ENCODE measurements around the gene HAUS7. TPM values are rescaled to one million over a fixed set of nuclear protein-coding genes. Genes with fewer than 3 reads are reported as not detected.

Gene HAUS7
- total and polyA plus RNA-seq, 4 donors = 11.3 to 42.9 (median 28.0) TPM

DNA sequence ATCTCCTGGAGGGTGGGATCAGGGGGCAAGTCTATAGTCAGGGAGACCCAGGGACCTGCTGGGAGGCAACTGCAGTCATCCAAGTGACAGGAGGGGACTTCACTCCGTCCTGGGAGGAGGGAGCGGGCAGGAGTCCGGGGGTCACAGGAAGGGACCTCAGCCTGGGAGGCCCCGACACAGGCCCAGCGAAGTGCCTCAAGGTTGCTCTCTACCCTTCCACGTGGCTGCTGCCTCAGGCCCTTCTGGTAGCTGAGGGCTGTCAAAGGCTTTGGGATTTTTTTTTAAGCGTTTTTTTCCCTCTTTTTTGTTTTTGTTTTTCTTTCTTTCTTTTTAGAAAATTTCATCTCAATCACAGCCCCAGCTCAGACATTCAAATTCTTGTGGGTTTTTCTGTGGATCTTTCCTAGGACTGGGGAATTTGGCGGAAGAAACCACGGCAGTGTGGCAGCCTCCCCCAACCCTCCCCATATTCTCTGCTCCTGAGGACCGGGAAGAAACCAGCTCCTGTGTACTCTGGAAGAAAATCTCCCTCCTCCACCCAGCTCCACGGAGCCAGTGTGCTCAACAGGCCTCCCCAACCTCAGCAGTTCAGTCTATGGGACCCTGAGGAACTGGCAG, 1.4 kb upstream of the HAUS7 start:
- peaks cover 0 to 4% (median under 1%) of the 10 kb centered on the region in 4 donors for H3K9me3 ChIP-seq (ENCODE audit: control insufficient read depth in 4 of 4, insufficient read depth in 3 of 4, low read length in 3 of 4)
- no peak for ATAC-seq (ENCODE audit: insufficient read depth, low FRiP score)
- peaks cover 0 to 25% (median 5%) of the 10 kb centered on the region in 5 donors for H3K4me1 ChIP-seq (ENCODE audit: control insufficient read depth in 5 of 5, insufficient read depth in 5 of 5, low read length in 5 of 5)
- WGBS, 2 donors = 71 to 87% methylated on average over 8 to 11 of the region's 11 CpGs
- DNase-seq = no peak
- no peak overlapping the region for H3K9ac ChIP-seq (ENCODE audit: insufficient read depth in 1 of 2, low read length in 2 of 2)
- no peaks in the 10 kb centered on the region for H3K27me3 ChIP-seq (ENCODE audit: control insufficient read depth in 3 of 3, insufficient read depth in 3 of 3, low read length in 2 of 3)
- H3K27ac ChIP-seq (ENCODE audit: low read depth in 1 of 2, low read length in 1 of 2) = no peak overlapping the region
- H3K36me3 ChIP-seq (ENCODE audit: control insufficient read depth in 4 of 4, insufficient read depth in 4 of 4, low read length in 4 of 4) = no peaks in the 10 kb centered on the region
- TF ChIP-seq, protein P1, sequence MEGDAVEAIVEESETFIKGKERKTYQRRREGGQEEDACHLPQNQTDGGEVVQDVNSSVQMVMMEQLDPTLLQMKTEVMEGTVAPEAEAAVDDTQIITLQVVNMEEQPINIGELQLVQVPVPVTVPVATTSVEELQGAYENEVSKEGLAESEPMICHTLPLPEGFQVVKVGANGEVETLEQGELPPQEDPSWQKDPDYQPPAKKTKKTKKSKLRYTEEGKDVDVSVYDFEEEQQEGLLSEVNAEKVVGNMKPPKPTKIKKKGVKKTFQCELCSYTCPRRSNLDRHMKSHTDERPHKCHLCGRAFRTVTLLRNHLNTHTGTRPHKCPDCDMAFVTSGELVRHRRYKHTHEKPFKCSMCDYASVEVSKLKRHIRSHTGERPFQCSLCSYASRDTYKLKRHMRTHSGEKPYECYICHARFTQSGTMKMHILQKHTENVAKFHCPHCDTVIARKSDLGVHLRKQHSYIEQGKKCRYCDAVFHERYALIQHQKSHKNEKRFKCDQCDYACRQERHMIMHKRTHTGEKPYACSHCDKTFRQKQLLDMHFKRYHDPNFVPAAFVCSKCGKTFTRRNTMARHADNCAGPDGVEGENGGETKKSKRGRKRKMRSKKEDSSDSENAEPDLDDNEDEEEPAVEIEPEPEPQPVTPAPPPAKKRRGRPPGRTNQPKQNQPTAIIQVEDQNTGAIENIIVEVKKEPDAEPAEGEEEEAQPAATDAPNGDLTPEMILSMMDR (IDR thresholded peaks at IDR 0.05; ENCODE audit: control extremely low read depth, extremely low read depth) = no peak
- no peak overlapping the region for H3K4me3 ChIP-seq

DNA sequence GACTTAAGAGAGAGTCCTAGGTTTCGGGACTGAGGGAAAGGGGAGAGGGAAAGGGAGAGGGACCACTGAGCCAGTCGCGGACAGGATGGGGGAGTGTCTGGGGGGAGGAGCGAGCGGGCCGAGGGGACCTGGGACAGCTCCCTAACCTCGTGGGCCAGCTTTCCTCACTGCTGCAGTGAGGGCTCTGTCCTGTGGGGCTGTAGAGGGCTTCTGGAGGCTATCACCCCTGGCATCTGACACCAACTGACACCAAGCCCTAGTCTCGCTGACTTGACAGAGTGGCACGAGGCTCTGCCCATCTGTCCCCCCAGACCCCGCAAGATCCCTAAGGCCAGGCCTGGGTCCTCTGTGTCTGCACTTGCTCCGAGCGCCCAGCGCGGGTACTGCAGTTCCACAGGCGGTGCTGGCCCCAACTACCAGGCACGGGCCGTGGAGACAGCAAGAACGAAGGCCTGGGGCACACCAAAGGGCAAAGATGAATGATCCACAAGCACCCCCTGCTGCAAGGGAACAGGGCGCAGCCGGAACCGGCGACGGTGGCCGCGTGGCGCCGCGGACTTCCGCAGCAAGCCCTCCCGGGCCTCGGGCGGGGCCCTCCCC, 465 bp downstream of the HAUS7 start:
- H3K27ac ChIP-seq (ENCODE audit: low read depth in 1 of 2, low read length in 1 of 2) = peak overlapping the region; percentile 66 to 71
- peaks cover 0 to 3% (median under 1%) of the 10 kb centered on the region in 4 donors for H3K36me3 ChIP-seq (ENCODE audit: control insufficient read depth in 4 of 4, insufficient read depth in 4 of 4, low read length in 4 of 4)
- TF ChIP-seq, protein P1 (IDR thresholded peaks at IDR 0.05; ENCODE audit: control extremely low read depth, extremely low read depth) = no peak
- peaks cover 0 to 8% (median 0%) of the 10 kb centered on the region in 5 donors for H3K4me1 ChIP-seq (ENCODE audit: control insufficient read depth in 5 of 5, insufficient read depth in 5 of 5, low read length in 5 of 5)
- WGBS, 2 donors = 3 to 24% methylated on average over 16 to 32 of the region's 32 CpGs
- peak overlapping the region; percentile 55 for H3K4me3 ChIP-seq
- H3K9ac ChIP-seq (ENCODE audit: insufficient read depth in 1 of 2, low read length in 2 of 2) = no peak overlapping the region
- peak in 2 of 3 donors; percentile 18 to 25 for DNase-seq
- peaks cover 0 to 3% (median under 1%) of the 10 kb centered on the region in 4 donors for H3K9me3 ChIP-seq (ENCODE audit: control insufficient read depth in 4 of 4, insufficient read depth in 3 of 4, low read length in 3 of 4)
- no peaks in the 10 kb centered on the region for H3K27me3 ChIP-seq (ENCODE audit: control insufficient read depth in 3 of 3, insufficient read depth in 3 of 3, low read length in 2 of 3)
- ATAC-seq (ENCODE audit: insufficient read depth, low FRiP score) = no peak

DNA sequence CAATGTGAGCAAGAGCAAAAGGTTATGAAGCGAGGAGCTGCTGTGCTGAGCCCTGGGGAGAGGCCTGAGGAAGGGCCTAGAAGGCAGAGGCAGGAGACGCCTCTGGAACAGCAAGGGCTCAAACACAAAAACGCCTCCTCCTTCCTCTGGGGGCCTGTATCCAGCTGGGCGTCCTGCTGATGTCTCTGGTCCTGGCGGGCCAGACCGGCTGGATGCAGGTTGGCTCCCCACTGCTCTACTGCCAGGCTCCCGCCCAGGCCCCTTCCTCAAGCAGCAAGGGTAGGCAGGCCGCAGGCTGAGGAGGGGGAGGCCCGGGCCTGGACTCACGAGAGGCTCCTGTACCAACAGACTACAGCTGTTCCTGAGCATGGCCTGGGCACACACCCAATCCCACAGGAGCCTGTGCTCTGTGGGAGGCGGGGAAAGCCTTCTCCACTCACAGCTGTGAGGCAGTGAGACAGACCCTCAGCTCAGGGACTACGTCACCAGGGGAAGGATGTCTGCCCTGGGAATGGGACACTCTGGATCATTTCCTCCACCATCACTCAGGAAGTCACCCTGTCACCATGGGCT, 2.3 kb downstream of the HAUS7 start:
- DNase-seq = peak in 2 of 3 donors; percentile 22 to 24
- no peak overlapping the region for H3K9ac ChIP-seq (ENCODE audit: insufficient read depth in 1 of 2, low read length in 2 of 2)
- H3K36me3 ChIP-seq (ENCODE audit: control insufficient read depth in 4 of 4, insufficient read depth in 4 of 4, low read length in 4 of 4) = peaks cover 0 to 6% (median 6%) of the 10 kb centered on the region in 4 donors
- H3K4me3 ChIP-seq = no peak overlapping the region
- peaks cover 0 to 10% (median under 1%) of the 10 kb centered on the region in 4 donors for H3K9me3 ChIP-seq (ENCODE audit: control insufficient read depth in 4 of 4, insufficient read depth in 3 of 4, low read length in 3 of 4)
- ATAC-seq (ENCODE audit: insufficient read depth, low FRiP score) = no peak
- TF ChIP-seq, protein P1 (IDR thresholded peaks at IDR 0.05; ENCODE audit: control extremely low read depth, extremely low read depth) = no peak
- 82 to 85% methylated on average over 6 to 12 of the region's 12 CpGs for WGBS, 2 donors
- H3K4me1 ChIP-seq (ENCODE audit: control insufficient read depth in 5 of 5, insufficient read depth in 5 of 5, low read length in 5 of 5) = peaks cover 0 to 7% (median 0%) of the 10 kb centered on the region in 5 donors
- H3K27ac ChIP-seq (ENCODE audit: low read depth in 1 of 2, low read length in 1 of 2) = no peak overlapping the region
- no peaks in the 10 kb centered on the region for H3K27me3 ChIP-seq (ENCODE audit: control insufficient read depth in 3 of 3, insufficient read depth in 3 of 3, low read length in 2 of 3)

Measured in lung (tissue), 12 donors.